ENCODE results near the gene COL16A1. TPM values are rescaled to one million over a fixed set of nuclear protein-coding genes. Genes with fewer than 3 reads are reported as not detected.

Gene COL16A1
- polyA plus RNA-seq, 1 of the 3 experiments (the other 2 are of a cell fraction): 10.4 TPM

DNA sequence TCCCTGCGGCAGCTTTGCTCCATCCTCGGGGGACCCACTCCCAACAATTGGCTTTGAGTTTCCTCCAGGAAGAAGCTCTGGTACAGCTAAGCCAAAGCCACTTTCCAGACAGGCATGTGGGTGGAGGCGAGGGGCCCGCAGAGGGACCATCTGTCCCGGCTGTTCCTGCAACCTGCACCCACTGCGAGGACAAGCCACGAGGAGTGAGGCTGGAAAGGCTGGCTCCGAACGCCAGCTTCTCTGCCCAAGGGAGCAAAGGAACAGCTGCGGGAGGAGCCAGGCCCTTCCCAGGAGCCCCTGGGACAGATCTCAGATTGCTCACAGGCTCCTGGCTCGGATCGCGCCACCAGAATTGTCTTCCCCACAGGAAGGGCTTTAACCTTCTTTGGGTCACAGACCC, 30.8 kb downstream of the COL16A1 start:
- no peak overlapping the region for H2AFZ ChIP-seq (ENCODE audit: low read depth)
- no peaks in the 10 kb centered on the region for H4K20me1 ChIP-seq (ENCODE audit: insufficient read depth)
- no peaks in the 10 kb centered on the region for H3K9me2 ChIP-seq
- H3K9me3 ChIP-seq: no peaks in the 10 kb centered on the region
- peaks cover 11 to 40% of the 10 kb centered on the region in 2 experiments for H3K4me1 ChIP-seq (ENCODE audit: control insufficient read depth in 1 of 2, insufficient read depth in 2 of 2, low read depth in 1 of 2, low read length in 1 of 2)
- no peak overlapping the region for H3K27ac ChIP-seq (ENCODE audit: low read depth in 2 of 2, low read length in 1 of 2)
- ChIA-PET CTCF (interaction anchor here (0.8 to 1.3 kb wide), 3 partner anchors 9 to 69 kb away, joined by 3 to 4 read pairs (median 4); no protein-coding TSS in a partner anchor), POLR2A (no interaction called here)
- no peak overlapping the region for H3K4me3 ChIP-seq (ENCODE audit: low read depth in 2 of 2, low read length in 1 of 2)
- DNase-seq: peak; percentile 46
- no peaks in the 10 kb centered on the region for H3K79me2 ChIP-seq (ENCODE audit: insufficient read depth)
- TF ChIP-seq RAD21 (IDR thresholded peaks at IDR 0.05; ENCODE audit: low read length): no peak
- TF ChIP-seq, protein P1, sequence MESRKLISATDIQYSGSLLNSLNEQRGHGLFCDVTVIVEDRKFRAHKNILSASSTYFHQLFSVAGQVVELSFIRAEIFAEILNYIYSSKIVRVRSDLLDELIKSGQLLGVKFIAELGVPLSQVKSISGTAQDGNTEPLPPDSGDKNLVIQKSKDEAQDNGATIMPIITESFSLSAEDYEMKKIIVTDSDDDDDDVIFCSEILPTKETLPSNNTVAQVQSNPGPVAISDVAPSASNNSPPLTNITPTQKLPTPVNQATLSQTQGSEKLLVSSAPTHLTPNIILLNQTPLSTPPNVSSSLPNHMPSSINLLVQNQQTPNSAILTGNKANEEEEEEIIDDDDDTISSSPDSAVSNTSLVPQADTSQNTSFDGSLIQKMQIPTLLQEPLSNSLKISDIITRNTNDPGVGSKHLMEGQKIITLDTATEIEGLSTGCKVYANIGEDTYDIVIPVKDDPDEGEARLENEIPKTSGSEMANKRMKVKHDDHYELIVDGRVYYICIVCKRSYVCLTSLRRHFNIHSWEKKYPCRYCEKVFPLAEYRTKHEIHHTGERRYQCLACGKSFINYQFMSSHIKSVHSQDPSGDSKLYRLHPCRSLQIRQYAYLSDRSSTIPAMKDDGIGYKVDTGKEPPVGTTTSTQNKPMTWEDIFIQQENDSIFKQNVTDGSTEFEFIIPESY (IDR thresholded peaks at IDR 0.05; ENCODE audit: borderline replicate concordance, low read depth): no peak
- no peak for TF ChIP-seq EP300 (IDR thresholded peaks at IDR 0.05; ENCODE audit: borderline replicate concordance in 1 of 2, low read depth in 1 of 2, low read length in 1 of 2)
- no peak for TF ChIP-seq USF1 (IDR thresholded peaks at IDR 0.05; ENCODE audit: borderline replicate concordance, low read depth)
- no peak for TF ChIP-seq RFX5 (IDR thresholded peaks at IDR 0.05; ENCODE audit: low read length)
- TF ChIP-seq MXI1 (IDR thresholded peaks at IDR 0.05; ENCODE audit: low read depth, low read length): no peak
- TF ChIP-seq REST (IDR thresholded peaks at IDR 0.05; ENCODE audit: low read depth, low read length): no peak
- TF ChIP-seq MEF2A (IDR thresholded peaks at IDR 0.05; ENCODE audit: borderline replicate concordance, low read depth): no peak
- TF ChIP-seq RXRA (IDR thresholded peaks at IDR 0.05; ENCODE audit: borderline replicate concordance, low read depth): no peak
- TF ChIP-seq GATA2 (CRISPR knock-in tag; IDR thresholded peaks at IDR 0.05): no peak
- TF ChIP-seq, protein P2, sequence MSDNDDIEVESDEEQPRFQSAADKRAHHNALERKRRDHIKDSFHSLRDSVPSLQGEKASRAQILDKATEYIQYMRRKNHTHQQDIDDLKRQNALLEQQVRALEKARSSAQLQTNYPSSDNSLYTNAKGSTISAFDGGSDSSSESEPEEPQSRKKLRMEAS (IDR thresholded peaks at IDR 0.05; ENCODE audit: low read depth): no peak
- H3K9ac ChIP-seq: no peak overlapping the region
- no peaks in the 10 kb centered on the region for H3K27me3 ChIP-seq (ENCODE audit: insufficient read depth)
- H3F3A ChIP-seq (replicated peaks; ENCODE audit: insufficient read depth): no peaks in the 10 kb centered on the region
- no peak overlapping the region for H3K4me2 ChIP-seq
- WGBS (ENCODE audit: low lambda C conversion rate): 100% methylated on average over 4 of the region's 13 CpGs
- no peaks in the 10 kb centered on the region for H3K36me3 ChIP-seq (replicated peaks in 1 of 2; ENCODE audit: control insufficient read depth in 1 of 2, insufficient read depth in 2 of 2, low read length in 1 of 2)

All from SK-N-SH (cell line).